GM12878 (cell line): ENCODE data around the gene AZU1. TPM values are rescaled to one million over a fixed set of nuclear protein-coding genes. Genes with fewer than 3 reads are reported as not detected.
"Not testable (repeated sequence)": the region's sequence is repeated elsewhere in the genome, so short reads cannot be mapped to it uniquely, and the experiment has no call there.

Source experiments
- ATAC-seq: fragments of 200-7000 bp; cut with Tn5 transposase; 3 replicates; pipeline ENCODE4 v1.9.1; 2020; ENCODE audit warnings: mild to moderate bottlenecking, moderate library complexity
- BruUV-seq: library from RNA; stranded (reverse); fragments of 400-500 nt; replicated peaks from 2 replicates; lab custom pipeline; 2021; lab: Mats Ljungman, UMichigan
- CTCF ChIA-PET: fragments of 300-600 bp; sonication (Branson Sonifier 250); formaldehyde crosslinking; extraction: SDS; loops from one replicate; lab custom pipeline; 2021; ENCODE audit warnings: inconsistent platforms; lab: Yijun Ruan, JAX
- POLR2A ChIA-PET: fragments of 350-600 bp; formaldehyde crosslinking; extraction: SDS; loops from one replicate; lab custom pipeline; 2021; ENCODE audit warnings: inconsistent platforms; lab: Charles Lee
- RAD21 ChIA-PET: fragments of 300-600 bp; sonication (Branson Sonifier 250); formaldehyde crosslinking; loops from one replicate; lab custom pipeline; 2023; ENCODE audit warnings: antibody characterized with exemption; ENCODE audit not compliant: unreplicated experiment; lab: Charles Lee
- SMC1A ChIA-PET: fragments of 300-600 bp; sonication (Branson Sonifier 250); formaldehyde crosslinking; loops from one replicate; lab custom pipeline; 2023; ENCODE audit not compliant: unreplicated experiment, uncharacterized antibody; lab: Charles Lee
- DNase-seq: peaks from one replicate; pipeline ENCODE4 v3.0.0-alpha.2; 2011; ENCODE audit warnings: low read depth, low spot score
- FAIRE-seq: peaks from 3 replicates; lab custom pipeline; 2011; peaks lifted over from hg19 to GRCh38; lab: Jason Lieb, UNC
- H2AFZ ChIP-seq: 2 replicates; pipeline ENCODE4 v1.6.0; 2011; ENCODE audit warnings: low read depth, low read length, control low read depth; ENCODE audit not compliant: control insufficient read depth
- H3K27ac ChIP-seq: 2 replicates; pipeline ENCODE4 v1.5.1; 2011; ENCODE audit warnings: control low read depth; ENCODE audit not compliant: control insufficient read depth, insufficient read depth
- H3K27me3 ChIP-seq, 2 experiments: replicated peaks in 1 of 2; 2 replicates each; pipeline versions ENCODE4 v1.6.0 to v1.6.1; 2011; ENCODE audit warnings: low read length in 1 of 2; ENCODE audit not compliant: control insufficient read depth in 2 of 2, insufficient read depth in 2 of 2
- H3K36me3 ChIP-seq, 2 experiments: 2 replicates each; pipeline ENCODE4 v1.5.1; 2011; ENCODE audit warnings: low read length in 1 of 2; ENCODE audit not compliant: control insufficient read depth in 2 of 2, insufficient read depth in 2 of 2
- H3K4me1 ChIP-seq: 2 replicates; pipeline ENCODE4 v1.6.1; 2011; ENCODE audit warnings: mild to moderate bottlenecking, low read length, moderate library complexity, mixed read lengths; ENCODE audit not compliant: control insufficient read depth, insufficient read depth
- H3K4me2 ChIP-seq: 2 replicates; pipeline ENCODE4 v1.6.0; 2011; ENCODE audit warnings: control low read depth; ENCODE audit not compliant: control insufficient read depth, insufficient read depth
- H3K4me3 ChIP-seq: fragments of 200-600 bp; sonication (generic); 2 replicates; pipeline ENCODE4 v1.5.1; 2016
- H3K79me2 ChIP-seq: 2 replicates; pipeline ENCODE4 v1.6.0; 2011; ENCODE audit warnings: low read length; ENCODE audit not compliant: control insufficient read depth, insufficient read depth
- H3K9ac ChIP-seq: 2 replicates; pipeline ENCODE4 v1.8.0; 2011; ENCODE audit warnings: low read length, control low read depth, mixed read lengths; ENCODE audit not compliant: control insufficient read depth, insufficient read depth
- H3K9me3 ChIP-seq: replicated peaks from 3 replicates; pipeline ENCODE4 v1.5.1; 2011; ENCODE audit warnings: mild to moderate bottlenecking, low read length; ENCODE audit not compliant: control insufficient read depth, insufficient read depth
- H4K20me1 ChIP-seq: 2 replicates; pipeline ENCODE4 v1.6.0; 2011; ENCODE audit not compliant: control insufficient read depth, insufficient read depth
- GABPA ChIP-seq: IDR thresholded peaks from 2 replicates; pipeline ENCODE4 v1.6.1; 2014; ENCODE audit warnings: antibody characterized with exemption, low read depth, mild to moderate bottlenecking, inconsistent platforms
- HDGF ChIP-seq: fragments of 450-650 bp; IDR thresholded peaks from 2 replicates; pipeline ENCODE4 v1.6.1; 2016; ENCODE audit warnings: antibody characterized with exemption
- KDM1A ChIP-seq: fragments of 200-600 bp; sonication (generic); IDR thresholded peaks from 2 replicates; pipeline ENCODE4 v1.6.1; 2016; ENCODE audit warnings: borderline replicate concordance
- NR2C1 ChIP-seq: fragments of 450-650 bp; IDR thresholded peaks from 2 replicates; pipeline ENCODE4 v1.6.1; 2017; ENCODE audit warnings: antibody characterized with exemption, mild to moderate bottlenecking, moderate library complexity
- SP1 ChIP-seq: IDR thresholded peaks from one replicate; pipeline ENCODE4 v1.6.1; 2011; ENCODE audit warnings: low read depth, low read length
- SREBF1 ChIP-seq: IDR thresholded peaks from 2 replicates; pipeline ENCODE4 v1.6.1; 2012; ENCODE audit warnings: mild to moderate bottlenecking, low read length
- WGBS: methylation state at CpG from one replicate; pipeline ENCODE4 v1.1.6; 2016; ENCODE audit warnings: low lambda C conversion rate; ENCODE audit not compliant: insufficient replicate concordance, insufficient coverage; ENCODE audit errors: missing lambda C conversion rate; 5-methylcytosine and 5-hydroxymethylcytosine counted together
- in situ Hi-C: fragments of 300-500 bp; cut with MboI; formaldehyde crosslinking; loops from 9 replicates; pipeline ENCODE4 v1.14.3; 2018; ENCODE audit warnings: mixed read lengths
- intact Hi-C: fragments of 100-400 bp; cut with micrococcal nuclease; formaldehyde crosslinking; loops from one replicate; pipeline ENCODE4 v1.14.2; 2022; ENCODE audit not compliant: unreplicated experiment
- polyA plus RNA-seq, 11 experiments: library from polyadenylated mRNA; depleted of rRNA in 4 of 11; unstranded in 6 of 11; stranded (reverse) in 5 of 11; fragments of >200 nt; fragmentation: Nextera tagmentation in 4 of 11; fragmentation: Illumina TruSeq in 1 of 11; extraction: Ambion mirVana in 4 of 11; extraction: Trizol in 1 of 11; gene quantifications; 1 replicate in 1 of 11; 2 replicates in 10 of 11; pipeline versions ENCODE4 v1.2.1 to v1.2.3, GENCODE V29; 2011 to 2016; ENCODE audit warnings: inconsistent platforms in 2 of 11, missing spikeins in 2 of 11, low read depth in 1 of 11
- total RNA-seq, 4 experiments: library from RNA; depleted of rRNA in 3 of 4; stranded (reverse); fragments of >200 nt in 3 of 4; fragmentation: Illumina TruSeq in 1 of 4; extraction: Trizol in 1 of 4; gene quantifications; 2 replicates each; pipeline versions ENCODE4 v1.2.1 to v1.2.3, GENCODE V29; 2013 to 2021
- TF ChIP-seq, protein P1 (sequence below): IDR thresholded peaks from 2 replicates; pipeline ENCODE4 v1.6.1; 2012; ENCODE audit warnings: low read depth, low read length, improper control_type of control experiment
- TF ChIP-seq, protein P2 (sequence below): IDR thresholded peaks from 2 replicates; pipeline ENCODE4 v1.6.1; 2011; ENCODE audit warnings: borderline replicate concordance, low read depth, mild to moderate bottlenecking, moderate library complexity, mixed read lengths, low read length; ENCODE audit not compliant: insufficient read depth; ENCODE audit errors: extremely low read length
- TF ChIP-seq, protein P3 (sequence below): fragments of 450-650 bp; IDR thresholded peaks from 2 replicates; pipeline ENCODE4 v1.6.1; 2017; ENCODE audit warnings: borderline replicate concordance

AZU1 gene
- total and polyA plus RNA-seq, 10 of the 15 experiments (the other 5 are each of a cell fraction or from before 2014, with no cell fraction given) = not detected

DNA sequence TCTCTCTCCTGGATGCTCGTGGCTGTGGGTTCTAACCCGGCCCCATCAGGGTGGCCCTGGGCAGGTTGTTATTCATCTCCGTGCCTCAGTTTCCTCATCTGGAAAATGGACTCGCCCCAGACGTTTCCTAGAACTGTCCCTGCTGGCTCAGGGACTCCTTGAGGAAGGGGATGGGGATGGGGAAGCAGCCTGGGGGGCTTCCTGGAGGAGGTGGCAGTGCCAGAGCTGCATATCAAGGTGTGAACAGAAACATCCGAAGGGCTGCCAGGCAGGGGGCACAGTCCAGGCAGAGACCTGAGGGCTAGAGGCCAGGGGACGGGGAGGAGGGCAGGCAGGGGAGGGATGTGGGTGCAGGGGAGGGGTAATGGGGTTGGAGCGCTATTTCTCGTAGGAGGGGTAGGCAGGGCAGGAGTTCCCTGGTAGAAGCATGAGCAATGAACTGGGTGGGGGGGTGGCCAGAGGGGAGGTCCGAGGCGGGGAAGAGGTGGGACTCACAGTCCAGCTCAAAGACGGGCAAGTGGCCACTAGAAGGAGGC is 20.8 kb downstream of the AZU1 start:
- Histone ChIP-seq H3K9me3 (no peaks in the 10 kb centered on the region; the same call in 2 of the 3 replicates), H3K4me2 (no peak overlapping the region), H3K4me3 (no peak overlapping the region), H3K36me3 (no peaks in the 10 kb centered on the region), H3K27ac (no peak overlapping the region), H3K27me3 (no peaks in the 10 kb centered on the region; a peak in 1 of 4 replicates), H3K4me1 (peaks cover 2% of the 10 kb centered on the region; the same call in 1 of the 2 replicates), H3K9ac (no peak overlapping the region), H2AFZ (no peak overlapping the region), H4K20me1 (no peaks in the 10 kb centered on the region), H3K79me2 (no peaks in the 10 kb centered on the region)
- ATAC-seq = no peak
- POLR2A ChIA-PET = no interaction called here
- TF ChIP-seq NR2C1 (no peak), KDM1A (no peak), HDGF (no peak), SREBF1 (no peak), GABPA (no peak), SP1 (no peak)
- TF ChIP-seq, protein P1, sequence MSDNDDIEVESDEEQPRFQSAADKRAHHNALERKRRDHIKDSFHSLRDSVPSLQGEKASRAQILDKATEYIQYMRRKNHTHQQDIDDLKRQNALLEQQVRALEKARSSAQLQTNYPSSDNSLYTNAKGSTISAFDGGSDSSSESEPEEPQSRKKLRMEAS = no peak
- TF ChIP-seq, protein P2, sequence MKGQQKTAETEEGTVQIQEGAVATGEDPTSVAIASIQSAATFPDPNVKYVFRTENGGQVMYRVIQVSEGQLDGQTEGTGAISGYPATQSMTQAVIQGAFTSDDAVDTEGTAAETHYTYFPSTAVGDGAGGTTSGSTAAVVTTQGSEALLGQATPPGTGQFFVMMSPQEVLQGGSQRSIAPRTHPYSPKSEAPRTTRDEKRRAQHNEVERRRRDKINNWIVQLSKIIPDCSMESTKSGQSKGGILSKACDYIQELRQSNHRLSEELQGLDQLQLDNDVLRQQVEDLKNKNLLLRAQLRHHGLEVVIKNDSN = no peak
- TF ChIP-seq, protein P3, sequence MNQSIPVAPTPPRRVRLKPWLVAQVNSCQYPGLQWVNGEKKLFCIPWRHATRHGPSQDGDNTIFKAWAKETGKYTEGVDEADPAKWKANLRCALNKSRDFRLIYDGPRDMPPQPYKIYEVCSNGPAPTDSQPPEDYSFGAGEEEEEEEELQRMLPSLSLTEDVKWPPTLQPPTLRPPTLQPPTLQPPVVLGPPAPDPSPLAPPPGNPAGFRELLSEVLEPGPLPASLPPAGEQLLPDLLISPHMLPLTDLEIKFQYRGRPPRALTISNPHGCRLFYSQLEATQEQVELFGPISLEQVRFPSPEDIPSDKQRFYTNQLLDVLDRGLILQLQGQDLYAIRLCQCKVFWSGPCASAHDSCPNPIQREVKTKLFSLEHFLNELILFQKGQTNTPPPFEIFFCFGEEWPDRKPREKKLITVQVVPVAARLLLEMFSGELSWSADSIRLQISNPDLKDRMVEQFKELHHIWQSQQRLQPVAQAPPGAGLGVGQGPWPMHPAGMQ = no peak
- intact Hi-C loops (no loop called here), in situ Hi-C loops (no loop called here)
- CTCF ChIA-PET = interaction anchor here (0.8 to 1.0 kb wide), 2 partner anchors 9 to 15 kb away, joined by 3 to 5 read pairs; no protein-coding TSS in a partner anchor
- no peak for DNase-seq
- BruUV-seq = no TSS peak
- RAD21 ChIA-PET = interaction anchor here (1.5 kb wide), 1 partner anchor 15 kb away, joined by 5 read pairs; no protein-coding TSS in a partner anchor
- no peak for FAIRE-seq
- WGBS = 21% methylated on average over 8 of the region's 12 CpGs
- SMC1A ChIA-PET = no interaction called here

DNA sequence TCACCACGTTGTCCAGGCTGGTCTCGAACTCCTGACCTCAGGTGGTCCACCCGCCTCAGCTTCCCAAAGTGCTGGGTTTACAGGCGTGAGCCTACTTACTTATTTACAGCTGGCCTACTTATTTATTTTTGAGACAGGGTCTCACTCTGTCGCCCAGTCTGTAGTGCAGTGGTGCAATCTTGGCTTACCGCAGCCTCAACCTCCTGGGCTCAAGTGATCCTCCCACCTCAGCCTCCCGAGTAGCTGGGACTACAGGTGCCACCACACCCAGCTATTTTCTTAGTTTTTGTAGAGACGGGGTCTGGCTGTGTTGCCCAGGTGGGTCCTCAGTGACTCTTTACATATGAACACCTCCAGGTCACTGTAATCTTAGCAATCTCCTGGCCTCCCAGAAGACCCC is 21.6 kb downstream of the AZU1 start:
- H3K79me2 ChIP-seq, H3K4me2 ChIP-seq, H3K9me3 ChIP-seq, FAIRE-seq, intact Hi-C loops, POLR2A ChIA-PET, H3K9ac ChIP-seq, H3K36me3 ChIP-seq, BruUV-seq, H3K4me1 ChIP-seq, H3K27me3 ChIP-seq, in situ Hi-C loops, H3K4me3 ChIP-seq, DNase-seq, H2AFZ ChIP-seq, H3K27ac ChIP-seq, ATAC-seq, H4K20me1 ChIP-seq: not testable (repeated sequence)
- ChIA-PET CTCF (interaction anchor here (0.8 to 1.0 kb wide), 2 partner anchors 9 to 14 kb away, joined by 3 to 5 read pairs; no protein-coding TSS in a partner anchor), RAD21 (interaction anchor here (0.6 to 1.5 kb wide), 2 partner anchors 14 to 66 kb away, joined by 3 to 5 read pairs; no protein-coding TSS in a partner anchor), SMC1A (interaction anchor here (0.8 kb wide), 1 partner anchor 25 kb away, joined by 3 read pairs; no protein-coding TSS in a partner anchor)
- WGBS = 34% methylated on average over 8 of the region's 8 CpGs
